GM19043 (cell line): ENCODE data around the gene CHMP1A.

Experiments used
- ATAC-seq: cut with Tn5 transposase; IDR thresholded peaks from one replicate; pipeline ENCODE4 v1.9.1; 2021; ENCODE audit warnings: low read depth; ENCODE audit not compliant: unreplicated experiment

CHMP1A gene

DNA sequence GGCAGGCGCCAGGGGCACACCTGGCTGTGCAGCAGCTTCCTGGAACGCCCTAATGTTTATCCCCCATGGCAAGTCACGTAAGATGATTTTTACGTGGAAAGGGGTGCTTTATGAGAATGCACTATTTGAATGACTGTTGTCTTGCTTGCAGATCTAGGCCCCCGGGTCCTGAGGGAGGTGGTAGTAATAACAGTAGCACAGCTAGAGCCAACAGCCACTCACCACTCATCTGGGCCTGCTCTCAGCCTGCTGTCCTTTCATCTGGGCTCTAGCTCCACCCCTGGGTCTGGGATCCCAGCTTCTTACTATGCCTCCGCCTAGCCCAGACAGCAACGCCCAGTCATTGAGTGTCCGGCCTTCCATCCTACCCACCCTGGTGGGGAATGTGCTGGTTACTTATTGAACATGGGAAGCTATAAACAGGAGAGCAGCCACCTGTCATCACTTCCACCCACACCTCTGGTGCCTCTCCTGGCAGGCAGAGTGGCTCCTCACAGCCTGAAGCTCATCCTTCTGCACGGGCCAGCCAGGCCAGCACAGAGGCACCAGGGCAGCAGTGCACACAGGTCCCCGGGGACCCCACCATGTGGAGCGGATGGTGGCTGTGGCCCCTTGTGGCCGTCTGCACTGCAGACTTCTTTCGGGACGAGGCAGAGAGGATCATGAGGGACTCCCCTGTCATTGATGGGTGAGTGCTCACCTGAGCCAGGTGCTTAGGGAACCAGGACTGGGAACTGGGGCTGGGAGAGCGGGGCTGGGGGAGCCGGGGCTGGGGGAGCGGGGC, 27.5 kb downstream of the CHMP1A start:
- ATAC-seq, result no peak

DNA sequence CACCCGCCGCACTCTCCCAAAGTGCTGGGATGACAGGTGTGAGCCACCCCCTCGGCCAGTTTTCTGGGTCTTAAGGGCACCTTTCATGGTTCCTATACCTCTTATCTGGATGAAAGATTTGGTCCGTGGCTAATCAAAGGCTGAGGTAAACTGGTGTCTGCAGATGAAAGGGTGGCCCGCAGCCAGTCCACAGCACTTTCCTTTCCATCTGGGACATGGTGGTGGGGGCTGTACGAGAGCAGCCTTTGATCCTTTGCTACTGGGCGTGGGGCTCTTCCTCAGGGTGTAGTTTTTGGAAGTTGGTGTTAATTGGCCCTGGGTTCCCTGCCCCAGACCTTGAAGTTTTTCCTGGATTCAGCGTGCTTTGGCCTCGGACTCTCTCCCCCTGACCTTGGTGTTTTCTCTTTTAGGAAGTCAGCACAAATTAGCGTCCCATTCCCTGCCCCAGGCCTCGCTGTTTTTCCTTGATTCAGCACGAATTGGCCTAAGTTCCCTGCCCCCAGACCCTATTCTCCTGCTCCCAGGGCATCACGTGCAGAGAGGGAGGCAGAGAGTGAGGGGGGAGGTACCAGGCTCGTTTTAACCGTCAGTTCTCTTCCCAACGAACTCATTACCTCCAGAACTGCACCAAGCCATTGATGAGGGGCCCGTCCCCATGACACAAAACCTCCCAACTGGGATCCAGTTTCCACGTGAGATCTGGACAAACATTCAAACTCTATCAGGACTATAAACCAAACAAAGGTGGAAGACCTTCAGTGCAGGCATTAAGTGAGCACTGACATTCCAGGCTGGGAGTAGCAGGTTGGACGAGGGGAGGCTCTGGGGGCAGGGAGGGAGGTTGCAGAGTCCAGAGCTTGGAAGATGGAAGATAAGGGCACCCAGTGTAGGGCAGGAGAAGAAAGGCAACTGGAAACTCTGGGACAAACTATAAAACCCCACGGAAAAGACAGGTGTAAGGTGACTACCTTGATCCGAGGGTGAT, 32.4 kb downstream of the CHMP1A start:
- ATAC-seq, result no peak

GRCh38 chr16:89623511-89624261, 33.8 kb downstream of the CHMP1A start:
- no peak for ATAC-seq

- no peak for ATAC-seq
These were observed 35.7 kb downstream of the CHMP1A start for GRCh38 chr16:89621698-89622409.

DNA sequence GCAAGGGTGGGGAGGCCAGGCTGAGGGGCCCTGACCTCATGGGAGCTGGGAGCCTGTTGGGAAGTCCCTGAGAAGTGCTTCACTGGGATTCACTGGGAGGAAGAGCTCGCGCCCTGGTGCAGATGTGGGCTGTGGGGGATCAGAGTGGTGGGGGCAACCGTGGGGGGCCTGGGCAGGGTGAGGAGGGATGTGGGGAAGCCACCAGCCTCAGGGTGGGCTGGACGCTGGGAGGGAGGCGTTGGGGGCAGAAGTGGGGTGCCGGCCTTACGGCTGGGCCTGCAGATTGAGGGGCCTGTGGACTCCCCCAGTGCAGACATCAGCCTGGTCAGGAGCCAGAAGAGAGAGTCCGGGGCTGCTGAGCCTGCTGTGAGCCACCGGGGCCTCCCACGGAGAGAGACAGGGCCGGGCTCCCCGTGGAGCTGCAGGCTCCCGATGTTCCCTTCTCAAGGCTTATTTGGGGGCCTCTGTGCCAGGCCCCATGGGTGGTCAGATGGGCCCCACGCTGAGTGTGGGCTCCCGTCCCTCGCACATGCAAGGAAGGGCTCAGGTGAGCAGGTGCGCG, 36.3 kb downstream of the CHMP1A start:
- ATAC-seq, result no peak

DNA sequence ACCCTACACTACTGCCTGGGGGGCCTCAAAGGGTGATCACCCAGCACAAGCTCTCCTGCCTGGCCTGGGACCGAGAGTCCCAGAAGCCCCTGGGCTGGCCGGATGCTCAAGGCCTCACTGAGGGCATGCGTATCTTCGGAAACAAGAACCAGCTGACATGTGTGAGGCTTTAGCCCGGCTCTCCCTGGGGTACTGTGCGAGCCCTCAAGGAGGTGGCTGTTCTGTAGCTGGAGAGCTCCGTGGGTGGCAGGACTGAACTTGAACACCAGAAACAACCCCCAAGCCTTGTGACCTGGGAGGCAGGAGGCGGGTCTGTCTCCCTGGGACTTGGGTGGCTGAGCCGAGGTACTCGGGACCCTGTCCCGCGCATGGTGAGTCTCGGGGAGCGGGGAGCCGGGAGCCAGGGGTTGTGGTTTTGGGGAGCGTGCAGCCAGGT, 37.1 kb downstream of the CHMP1A start:
- no peak for ATAC-seq

- ATAC-seq, result no peak
These were observed 37.7 kb downstream of the CHMP1A start for GRCh38 chr16:89619840-89620239.

GRCh38 chr16:89618109-89618998, 39.2 kb downstream of the CHMP1A start:
- no peak for ATAC-seq

DNA sequence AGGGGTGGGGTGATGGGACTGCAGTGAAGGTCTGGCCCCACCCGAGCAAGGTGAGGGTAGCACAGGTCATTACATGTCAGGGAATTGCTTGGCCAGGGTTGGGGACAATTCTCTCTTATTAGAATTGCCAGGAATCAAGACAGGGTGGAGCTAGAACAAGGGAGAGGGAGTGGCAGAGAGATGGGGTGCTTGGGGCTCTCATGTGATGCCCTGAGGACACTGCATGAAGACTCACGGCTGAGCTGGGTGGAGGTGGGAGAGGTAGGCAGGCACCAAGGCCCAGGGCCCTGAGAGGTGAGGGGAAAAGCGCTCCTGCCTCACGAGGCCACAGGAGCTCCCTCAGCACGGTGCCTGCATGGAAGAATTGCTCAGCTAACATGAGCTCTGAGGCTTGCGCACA, 40.5 kb downstream of the CHMP1A start:
- ATAC-seq, result no peak

- ATAC-seq, result no peak
These were observed 40.9 kb downstream of the CHMP1A start for GRCh38 chr16:89616623-89617022.

DNA sequence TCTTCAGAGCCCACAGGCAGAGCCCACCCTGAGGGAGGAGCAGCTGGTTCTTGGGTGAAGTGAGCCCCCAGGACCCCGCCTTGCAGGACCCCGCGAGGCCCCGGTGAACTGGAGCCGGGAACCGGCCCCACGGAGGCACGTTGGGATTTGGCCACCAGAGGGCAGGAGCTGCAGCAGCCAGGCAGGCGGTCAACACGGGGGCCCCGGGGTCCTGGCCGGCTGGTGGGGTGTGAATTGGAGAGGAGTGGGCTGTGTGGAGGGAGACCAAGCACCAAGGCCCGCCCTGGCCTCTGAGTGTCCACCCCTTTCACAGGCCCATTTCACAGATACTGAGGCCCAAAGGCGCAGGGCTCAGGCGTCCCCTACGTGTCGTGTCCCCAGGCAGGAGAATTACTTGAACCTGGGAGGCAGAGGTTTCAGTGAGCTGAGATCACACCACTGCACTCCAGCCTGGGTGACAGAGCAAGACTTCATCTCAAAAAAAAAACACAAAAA, 41.9 kb downstream of the CHMP1A start:
- ATAC-seq, result no peak

GRCh38 chr16:89615176-89615575, 42.3 kb downstream of the CHMP1A start:
- no peak for ATAC-seq

- ATAC-seq, result no peak
These were observed 43.5 kb downstream of the CHMP1A start for GRCh38 chr16:89613954-89614459.

- ATAC-seq, result no peak
These were observed 44.1 kb downstream of the CHMP1A start, which contains the start of gene DPEP1 for GRCh38 chr16:89613231-89613953. Gene DPEP1, plus strand, starts transcription at chr16:89613642. Its CDS starts 16,769 bp downstream, at chr16:89630411.

- no peak for ATAC-seq
These were observed 44.9 kb downstream of the CHMP1A start for GRCh38 chr16:89612415-89613166.

DNA sequence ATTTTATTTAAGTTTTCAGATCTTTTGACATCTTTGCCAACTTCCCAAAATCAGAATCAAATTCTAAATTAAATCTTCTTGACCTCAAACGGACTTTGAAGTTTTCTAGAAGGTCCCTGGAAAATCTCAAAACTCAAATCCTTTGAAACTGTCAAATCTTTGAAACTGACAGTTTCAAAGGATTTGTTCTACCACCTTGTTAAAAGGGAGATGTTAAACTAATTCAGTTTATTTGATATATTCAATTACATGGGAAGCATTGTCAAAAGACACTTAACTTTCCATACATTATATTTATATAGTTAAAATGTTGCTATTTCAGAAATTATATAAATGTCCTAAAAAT, 47.4 kb downstream of the CHMP1A start:
- ATAC-seq, result no peak
